Transverse colon (tissue), 4 donors: ENCODE data around the gene ZDHHC3. TPM values are rescaled to one million over a fixed set of nuclear protein-coding genes. Genes with fewer than 3 reads are reported as not detected.
"Not testable (repeated sequence)": the region's sequence is repeated elsewhere in the genome, so short reads cannot be mapped to it uniquely, and the experiment has no call there.

Experiments used
- DNase-seq: peaks from one replicate; pipeline ENCODE4 v3.0.0-alpha.2; 2019
- H3K27ac ChIP-seq, 4 donors: fragments of 200-600 bp; sonication (generic); 2 replicates each; pipeline ENCODE4 v1.5.1; 2016 to 2018; ENCODE audit warnings: inconsistent platforms in 4 of 4
- H3K27me3 ChIP-seq: fragments of 200-600 bp; sonication (generic); 2 replicates; pipeline ENCODE4 v1.5.1; 2017; ENCODE audit warnings: inconsistent platforms
- H3K36me3 ChIP-seq, 4 donors: fragments of 200-600 bp; sonication (generic); 2 replicates each; pipeline ENCODE4 v1.5.1; 2017 to 2019; ENCODE audit warnings: inconsistent platforms in 4 of 4
- H3K4me1 ChIP-seq, 4 donors: fragments of 200-600 bp; sonication (generic); 2 replicates each; pipeline ENCODE4 v1.5.1; 2017 to 2020; ENCODE audit warnings: inconsistent platforms in 4 of 4
- H3K4me3 ChIP-seq, 4 donors: fragments of 200-600 bp; sonication (generic); 1 replicate in 1 of 4; 2 replicates in 3 of 4; pipeline versions ENCODE4 v1.5.1 to v1.6.1; 2017 to 2019; ENCODE audit warnings: inconsistent platforms in 4 of 4
- H3K9me3 ChIP-seq, 2 donors: fragments of 200-600 bp; sonication (generic); 2 replicates each; pipeline ENCODE4 v1.5.1; 2017 to 2019; ENCODE audit warnings: inconsistent platforms in 2 of 2
- CTCF ChIP-seq, 5 experiments: fragments of 200-600 bp in 3 of 5; fragments of 450-650 bp in 2 of 5; sonication (generic) in 3 of 5; IDR thresholded peaks; 1 replicate in 2 of 5; 2 replicates in 3 of 5; pipeline ENCODE4 v1.5.1; 2016 to 2017; ENCODE audit warnings: antibody characterized with exemption in 5 of 5, inconsistent platforms in 3 of 5, mild to moderate bottlenecking in 2 of 5, moderate library complexity in 1 of 5
- EP300 ChIP-seq: sonication (generic); formaldehyde crosslinking; IDR thresholded peaks from one replicate; pipeline ENCODE4 v1.6.1; 2017; ENCODE audit warnings: antibody characterized with exemption, low read depth
- POLR2A ChIP-seq: fragments of 450-650 bp; IDR thresholded peaks from one replicate; pipeline ENCODE4 v1.6.1; 2016; ENCODE audit warnings: antibody characterized with exemption, mild to moderate bottlenecking, moderate library complexity
- POLR2AphosphoS5 ChIP-seq, 3 donors: sonication (generic); formaldehyde crosslinking; IDR thresholded peaks; one replicate each; pipeline ENCODE4 v1.6.1; 2016; ENCODE audit warnings: antibody characterized with exemption in 3 of 3
- WGBS, 2 donors: methylation state at CpG; one replicate each; pipeline ENCODE4 v1.1.5; 2018; ENCODE audit warnings: low coverage in 1 of 2; 5-methylcytosine and 5-hydroxymethylcytosine counted together
- in situ Hi-C, 4 donors: fragments of 200-750 bp; cut with MboI; loops; one replicate each; pipeline versions ENCODE4 v1.15.0 to v1.15.1; 2017; ENCODE audit warnings: low sequenced_read_pairs in 3 of 4, low pct_ligation_motif_present in 1 of 4, low pct_unique_long_range_greater_than_20kb in 1 of 4
- intact Hi-C: fragments of 100-400 bp; cut with DNase I; formaldehyde crosslinking; loops from one replicate; pipeline ENCODE4 v1.15.1; 2023; ENCODE audit warnings: low total_unique reads
- total RNA-seq, 4 donors: library from RNA; depleted of rRNA; stranded (reverse); fragments of >200 nt; gene quantifications; one replicate each; pipeline ENCODE4 v1.1.0, GENCODE V29; 2016

Gene ZDHHC3
- total RNA-seq, 4 donors from 2014 or later: 142 to 258 (median 170) TPM

GRCh38 chr3:44950275-44950734, 25.7 kb downstream of the ZDHHC3 start:
- Histone ChIP-seq H3K4me1 (peaks cover 0 to 6% (median 0%) of the 10 kb centered on the region in 4 donors), H3K27ac (no peak overlapping the region), H3K9me3 (no peaks in the 10 kb centered on the region), H3K27me3 (no peaks in the 10 kb centered on the region), H3K36me3 (peaks cover 0 to 5% (median 0%) of the 10 kb centered on the region in 4 donors), H3K4me3 (no peak overlapping the region)
- intact Hi-C loops (no loop called here), in situ Hi-C loops (no loop called here)
- DNase-seq: no peak
- TF ChIP-seq POLR2AphosphoS5 (IDR thresholded peaks at IDR 0.05) (no peak), CTCF (IDR thresholded peaks at IDR 0.05) (no peak), POLR2A (no peak), EP300 (no peak)
- WGBS, 2 donors: 85 to 90% methylated on average over 2 of the region's 2 CpGs

GRCh38 chr3:44949770-44950169, 26.2 kb downstream of the ZDHHC3 start:
- in situ Hi-C loops, DNase-seq, H3K27me3 ChIP-seq, H3K4me1 ChIP-seq, intact Hi-C loops, H3K4me3 ChIP-seq, H3K9me3 ChIP-seq, H3K36me3 ChIP-seq, H3K27ac ChIP-seq: not testable (repeated sequence)
- WGBS, 2 donors: 100% methylated on average over 4 of the region's 4 CpGs; no CpG with 5 or more reads in 1 of the 2 donors

GRCh38 chr3:44948239-44948638, 27.7 kb downstream of the ZDHHC3 start:
- in situ Hi-C loops: no loop called here
- TF ChIP-seq POLR2AphosphoS5 (IDR thresholded peaks at IDR 0.05) (no peak), POLR2A (no peak), EP300 (no peak), CTCF (IDR thresholded peaks at IDR 0.05) (no peak)
- Histone ChIP-seq H3K27ac (no peak overlapping the region), H3K36me3 (peaks cover 0 to 14% (median 5%) of the 10 kb centered on the region in 4 donors), H3K9me3 (no peaks in the 10 kb centered on the region), H3K4me1 (no peaks in the 10 kb centered on the region), H3K4me3 (no peak overlapping the region), H3K27me3 (no peaks in the 10 kb centered on the region)
- intact Hi-C loops: no loop called here
- WGBS, 2 donors: 94 to 100% methylated on average over 1 to 3 of the region's 3 CpGs
- DNase-seq: no peak

GRCh38 chr3:44942202-44942921, 33.6 kb downstream of the ZDHHC3 start:
- WGBS, 2 donors: 91 to 92% methylated on average over 2 to 9 of the region's 9 CpGs
- peaks cover 0 to 37% (median 17%) of the 10 kb centered on the region in 4 donors for H3K36me3 ChIP-seq

More at GRCh38 chr3:44942202-44942921, 33.6 kb downstream of the ZDHHC3 start:
- intact Hi-C loops (no loop called here), in situ Hi-C loops (no loop called here)
- TF ChIP-seq POLR2A (no peak), CTCF (IDR thresholded peaks at IDR 0.05) (no peak), EP300 (no peak), POLR2AphosphoS5 (IDR thresholded peaks at IDR 0.05) (no peak)
- H3K27ac ChIP-seq: no peak overlapping the region
- no peaks in the 10 kb centered on the region for H3K9me3 ChIP-seq
- no peak for DNase-seq
- H3K4me3 ChIP-seq: no peak overlapping the region
- no peaks in the 10 kb centered on the region for H3K4me1 ChIP-seq
- no peaks in the 10 kb centered on the region for H3K27me3 ChIP-seq
